A549 (cell line): ENCODE measurements around the gene ARHGAP11A. TPM values are rescaled to one million over a fixed set of nuclear protein-coding genes. Genes with fewer than 3 reads are reported as not detected.

ENCODE experiments used
- ATAC-seq, 2 experiments: fragments of 200-7000 bp in 1 of 2; fragments of >200 bp in 1 of 2; cut with Nextera tagmentation in 1 of 2; cut with Tn5 transposase in 1 of 2; 3 replicates each; pipeline versions ENCODE4 v1.8.0 to v1.9.1; 2018 to 2020; ENCODE audit warnings: mild to moderate bottlenecking in 1 of 2, moderate library complexity in 1 of 2
- CTCF ChIA-PET: fragments of 300-600 bp; sonication (Branson Sonifier 250); formaldehyde crosslinking; extraction: SDS; loops from one replicate; lab custom pipeline; 2021; ENCODE audit warnings: antibody characterized with exemption, inconsistent platforms; lab: Yijun Ruan, JAX
- POLR2A ChIA-PET: fragments of 350-600 bp; formaldehyde crosslinking; extraction: SDS; loops from one replicate; lab custom pipeline; 2021; ENCODE audit warnings: antibody characterized with exemption, inconsistent platforms; lab: Yijun Ruan, JAX
- DNase-seq, 2 experiments: peaks; one replicate each; pipeline versions ENCODE4 v3.0.0 to v3.0.0-alpha.2; 2011 to 2016; ENCODE audit warnings: low read depth in 1 of 2, low spot score in 1 of 2
- FAIRE-seq: peaks from 2 replicates; lab custom pipeline; 2011; peaks lifted over from hg19 to GRCh38; lab: Jason Lieb, UNC
- H3K27ac ChIP-seq, 2 experiments: fragments of >200 bp; sonication (Bioruptor Twin); formaldehyde crosslinking; 3 replicates each; pipeline ENCODE4 v1.5.1; 2016 to 2017
- H3K4me1 ChIP-seq: fragments of >200 bp; sonication (Bioruptor Twin); formaldehyde crosslinking; 3 replicates; pipeline ENCODE4 v1.6.1; 2016
- H3K4me2 ChIP-seq: fragments of >200 bp; sonication (Bioruptor Twin); formaldehyde crosslinking; 3 replicates; pipeline ENCODE4 v1.6.1; 2016
- H3K4me3 ChIP-seq: fragments of >200 bp; sonication (Bioruptor Twin); formaldehyde crosslinking; 3 replicates; pipeline ENCODE4 v1.5.1; 2016
- H3K9me3 ChIP-seq: fragments of >200 bp; sonication (Bioruptor Twin); formaldehyde crosslinking; 3 replicates; pipeline ENCODE4 v1.6.1; 2016
- CHD2 ChIP-seq: fragments of 150-350 bp; IDR thresholded peaks from 2 replicates; pipeline ENCODE4 v1.6.1; 2014; ENCODE audit warnings: low read length; ENCODE audit not compliant: partially characterized antibody
- EHF ChIP-seq: fragments of 250-450 bp; sonication (Bioruptor Pico); IDR thresholded peaks from 2 replicates; pipeline ENCODE4 v1.5.0; 2020; ENCODE audit warnings: mild to moderate bottlenecking
- EHMT2 ChIP-seq: fragments of 200-600 bp; sonication (generic); IDR thresholded peaks from 2 replicates; pipeline ENCODE4 v1.6.1; 2016; ENCODE audit warnings: antibody characterized with exemption, low read depth, mild to moderate bottlenecking, moderate library complexity
- EP300 ChIP-seq, 2 experiments: fragments of >200 bp; sonication (Bioruptor Twin); formaldehyde crosslinking; IDR thresholded peaks; 2 replicates in 1 of 2; 3 replicates in 1 of 2; pipeline ENCODE4 v1.6.1; 2016 to 2017
- FOSL2 ChIP-seq, 2 experiments: fragments of 450-650 bp in 1 of 2; fragments of >200 bp in 1 of 2; sonication (Bioruptor Twin) in 1 of 2; formaldehyde crosslinking; IDR thresholded peaks; 2 replicates each; pipeline versions ENCODE4 v1.5.0 to v1.6.1; 2016 to 2020; ENCODE audit warnings: mild to moderate bottlenecking in 1 of 2, moderate library complexity in 1 of 2
- HDAC2 ChIP-seq: fragments of 200-600 bp; sonication (generic); IDR thresholded peaks from 2 replicates; pipeline ENCODE4 v1.6.1; 2016
- HEYL ChIP-seq: fragments of 250-450 bp; sonication (Bioruptor Pico); IDR thresholded peaks from 2 replicates; pipeline ENCODE4 v1.8.0; 2021; ENCODE audit warnings: mild to moderate bottlenecking, moderate library complexity
- HOXB13 ChIP-seq: fragments of 250-450 bp; sonication (Bioruptor Pico); IDR thresholded peaks from 2 replicates; pipeline ENCODE4 v1.5.0; 2020; ENCODE audit warnings: low read depth, mild to moderate bottlenecking, moderate library complexity
- MAFK ChIP-seq: fragments of 450-650 bp; IDR thresholded peaks from 2 replicates; pipeline ENCODE4 v1.6.1; 2014; ENCODE audit not compliant: partially characterized antibody
- NR3C1 ChIP-seq: fragments of >200 bp; sonication (Bioruptor Twin); formaldehyde crosslinking; IDR thresholded peaks from 3 replicates; pipeline ENCODE4 v1.6.1; 2017
- RAD21 ChIP-seq, 2 experiments: fragments of >200 bp in 1 of 2; sonication (Bioruptor Twin) in 1 of 2; formaldehyde crosslinking in 1 of 2; IDR thresholded peaks in 1 of 2; conservative IDR thresholded peaks in 1 of 2; 2 replicates in 1 of 2; 3 replicates in 1 of 2; pipeline ENCODE4 v1.6.1; 2012 to 2018; ENCODE audit warnings: inconsistent platforms in 1 of 2
- RNF2 ChIP-seq: fragments of 200-600 bp; sonication (generic); IDR thresholded peaks from 2 replicates; pipeline ENCODE4 v1.6.1; 2016; ENCODE audit warnings: low read depth, mild to moderate bottlenecking, antibody characterized with exemption, moderate library complexity, borderline replicate concordance
- SMC3 ChIP-seq: fragments of >200 bp; sonication (Bioruptor Twin); formaldehyde crosslinking; IDR thresholded peaks from 3 replicates; pipeline ENCODE4 v1.6.1; 2018; ENCODE audit warnings: inconsistent platforms
- ZNF302 ChIP-seq: fragments of 250-450 bp; sonication (Bioruptor Pico); IDR thresholded peaks from 2 replicates; pipeline ENCODE4 v1.9.0; 2021; ENCODE audit warnings: inconsistent platforms, mild to moderate bottlenecking, moderate library complexity
- WGBS: methylation state at CpG from one replicate; pipeline ENCODE4 v1.1.6; 2017; ENCODE audit errors: missing lambda C conversion rate; 5-methylcytosine and 5-hydroxymethylcytosine counted together
- polyA plus RNA-seq, 4 experiments: library from polyadenylated mRNA; depleted of rRNA in 3 of 4; stranded (reverse); fragments of >200 nt; fragmentation: RNase III in 1 of 4; extraction: RNeasy Plus Mini Kit Qiagen cat#74134 plus additional on column Dnase treatment in 1 of 4; gene quantifications; 2 replicates in 3 of 4; 3 replicates in 1 of 4; pipeline ENCODE4 v1.2.3, GENCODE V29; 2011 to 2017
- TF ChIP-seq, protein P1 (sequence below): fragments of 450-650 bp; IDR thresholded peaks from 2 replicates; pipeline ENCODE4 v1.6.1; 2014; ENCODE audit warnings: antibody characterized with exemption
- TF ChIP-seq, protein P2 (sequence below): fragments of >200 bp; sonication (Bioruptor Twin); formaldehyde crosslinking; IDR thresholded peaks from 2 replicates; pipeline ENCODE4 v1.6.1; 2016
- TF ChIP-seq, protein P3 (sequence below): fragments of 250-450 bp; sonication (Bioruptor Pico); IDR thresholded peaks from 2 replicates; pipeline ENCODE4 v1.5.0; 2020; ENCODE audit warnings: low read depth, mild to moderate bottlenecking, moderate library complexity
- TF ChIP-seq, protein P4 (sequence below): fragments of >200 bp; sonication (Bioruptor Twin); formaldehyde crosslinking; IDR thresholded peaks from 3 replicates; pipeline ENCODE4 v1.5.1; 2016

Gene ARHGAP11A
- polyA plus RNA-seq, 2 of the 4 experiments (the other 2 are of a cell fraction) = 39.3 to 121 TPM

DNA sequence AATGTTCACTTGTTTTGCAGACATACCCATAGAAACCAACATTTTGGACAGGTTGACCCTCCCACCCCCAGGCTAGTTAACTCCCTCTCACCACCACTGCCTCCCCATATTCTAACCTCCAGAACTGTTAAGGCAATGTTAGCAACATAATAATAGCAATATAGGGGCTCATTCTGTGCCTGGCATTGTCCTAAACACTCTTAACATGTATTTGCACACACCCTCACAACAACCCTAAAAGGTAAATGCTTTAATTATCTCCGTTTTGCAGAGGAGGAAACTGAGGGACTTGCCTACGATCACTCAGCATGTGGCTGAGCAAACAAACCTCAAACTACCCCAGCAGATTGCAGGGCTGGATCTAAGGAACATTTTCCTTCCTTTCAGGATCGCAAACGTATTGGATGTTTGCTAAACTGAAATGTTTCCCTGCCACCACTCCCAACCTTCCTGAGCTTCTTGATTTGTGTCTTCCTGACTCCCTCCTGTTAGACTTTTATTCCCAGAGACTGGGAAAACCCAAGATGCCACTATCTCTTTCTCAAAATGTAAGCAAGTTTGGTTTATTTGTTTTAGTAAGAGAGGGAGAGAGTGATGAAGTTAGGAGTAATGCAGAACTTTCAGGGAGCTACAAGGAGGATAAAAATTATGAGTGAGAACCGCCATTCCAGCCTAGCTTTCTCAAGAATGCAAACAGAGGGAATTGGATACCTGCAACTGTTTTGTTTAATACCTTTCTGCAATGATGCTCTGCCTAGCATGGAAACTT lies 27.5 kb downstream of the ARHGAP11A start:
- Histone ChIP-seq H3K27ac (no peak overlapping the region), H3K4me3 (no peak overlapping the region), H3K4me1 (peaks cover 7% of the 10 kb centered on the region; the same call in 1 of the 3 replicates), H3K9me3 (no peaks in the 10 kb centered on the region), H3K4me2 (peak overlapping the region; percentile 21; the same call in 2 of the 3 replicates)
- no peak for TF ChIP-seq MAFK
- FAIRE-seq = peak; percentile 36
- ATAC-seq = peak; percentile 25 to 44; a peak in 4 of 6 replicates
- DNase-seq = no peak
- 53% methylated on average over 5 of the region's 5 CpGs for WGBS
- ChIA-PET POLR2A (no interaction called here), CTCF (interaction anchor here (1.0 to 3.9 kb wide), 7 partner anchors 7 to 492 kb away, joined by 3 to 22 read pairs (median 4); no protein-coding TSS in a partner anchor)

DNA sequence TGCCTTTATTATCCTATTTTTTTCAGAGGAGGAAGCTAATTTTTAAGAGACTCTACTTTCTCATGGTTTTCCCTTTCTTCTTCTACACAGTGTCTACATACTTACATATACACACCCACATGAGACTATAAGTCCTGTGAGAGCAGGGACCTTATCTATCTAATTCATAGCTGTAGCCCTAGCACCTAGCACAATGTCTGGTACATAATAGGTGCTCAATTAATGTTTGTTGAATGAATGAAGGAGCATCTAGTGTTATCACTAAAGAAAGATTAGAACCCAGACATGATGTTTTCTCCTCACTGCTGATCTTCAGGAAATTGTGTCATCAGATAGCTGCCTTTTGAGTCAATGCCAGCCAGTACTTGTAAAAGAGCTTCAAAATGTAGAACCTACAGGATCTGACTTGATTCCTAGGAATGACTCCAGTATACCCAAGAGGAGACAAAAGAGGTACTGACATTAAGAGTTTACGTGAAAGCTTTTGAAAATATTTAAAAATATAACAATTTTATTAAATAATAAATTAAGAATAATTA lies 28.7 kb downstream of the ARHGAP11A start:
- H3K4me1 ChIP-seq = peaks cover 7% of the 10 kb centered on the region; the same call in 1 of the 3 replicates
- FAIRE-seq (peak; percentile 84), DNase-seq (no peak), ATAC-seq (no peak)
- 93% methylated on average over 1 of the region's 1 CpG for WGBS
- H3K4me2 ChIP-seq = no peak overlapping the region
- ChIA-PET CTCF (interaction anchor here (1.0 to 3.9 kb wide), 8 partner anchors 8 to 489 kb away, joined by 3 to 22 read pairs (median 4); no protein-coding TSS in a partner anchor), POLR2A (no interaction called here)
- no peak for TF ChIP-seq FOSL2 (IDR thresholded peaks at IDR 0.05)
- TF ChIP-seq FOSL2 (CRISPR knock-in tag; IDR thresholded peaks at IDR 0.05) = no peak
- H3K27ac ChIP-seq = no peak overlapping the region
- no peaks in the 10 kb centered on the region for H3K9me3 ChIP-seq
- no peak overlapping the region for H3K4me3 ChIP-seq

DNA sequence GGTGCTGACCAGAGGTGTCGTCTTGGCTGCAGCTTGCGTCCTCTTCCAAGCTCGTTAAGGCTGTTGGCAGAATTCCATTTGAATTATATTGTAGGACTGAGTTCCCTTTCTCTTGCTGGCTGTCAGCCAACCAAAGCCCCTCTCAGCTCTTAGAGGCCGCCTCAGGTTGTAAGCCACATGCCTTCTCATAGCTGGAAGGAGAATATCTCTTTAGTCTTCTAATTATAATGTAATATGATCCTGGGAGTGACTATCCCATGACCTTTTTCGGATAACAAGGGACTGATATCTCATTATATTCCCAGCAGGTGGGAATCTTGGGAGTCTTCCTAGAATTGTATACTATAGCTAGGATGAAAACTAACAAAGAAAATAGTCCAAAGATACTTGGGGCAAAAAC lies 31.0 kb downstream of the ARHGAP11A start:
- WGBS = 69% methylated on average over 5 of the region's 5 CpGs
- no peak overlapping the region for H3K27ac ChIP-seq
- CTCF ChIA-PET = interaction anchor here (1.0 to 3.9 kb wide), 8 partner anchors 13 to 350 kb away, joined by 3 to 22 read pairs (median 4); no protein-coding TSS in a partner anchor
- POLR2A ChIA-PET = no interaction called here
- no peak for FAIRE-seq
- H3K9me3 ChIP-seq = no peaks in the 10 kb centered on the region
- no peak for ATAC-seq
- no peak for DNase-seq
- H3K4me3 ChIP-seq = no peak overlapping the region
- H3K4me2 ChIP-seq = no peak overlapping the region
- H3K4me1 ChIP-seq = peaks cover 7% of the 10 kb centered on the region; the same call in 1 of the 3 replicates
- TF ChIP-seq RAD21 (conservative IDR thresholded peaks at IDR 0.05 in 1 of 2, IDR thresholded peaks at IDR 0.05 in 1 of 2) = no peak
- no peak for TF ChIP-seq RNF2
- TF ChIP-seq ZNF302 = no peak
- TF ChIP-seq, protein P1, sequence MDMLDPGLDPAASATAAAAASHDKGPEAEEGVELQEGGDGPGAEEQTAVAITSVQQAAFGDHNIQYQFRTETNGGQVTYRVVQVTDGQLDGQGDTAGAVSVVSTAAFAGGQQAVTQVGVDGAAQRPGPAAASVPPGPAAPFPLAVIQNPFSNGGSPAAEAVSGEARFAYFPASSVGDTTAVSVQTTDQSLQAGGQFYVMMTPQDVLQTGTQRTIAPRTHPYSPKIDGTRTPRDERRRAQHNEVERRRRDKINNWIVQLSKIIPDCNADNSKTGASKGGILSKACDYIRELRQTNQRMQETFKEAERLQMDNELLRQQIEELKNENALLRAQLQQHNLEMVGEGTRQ = no peak
- no peak for TF ChIP-seq EHMT2
- TF ChIP-seq, protein P2, sequence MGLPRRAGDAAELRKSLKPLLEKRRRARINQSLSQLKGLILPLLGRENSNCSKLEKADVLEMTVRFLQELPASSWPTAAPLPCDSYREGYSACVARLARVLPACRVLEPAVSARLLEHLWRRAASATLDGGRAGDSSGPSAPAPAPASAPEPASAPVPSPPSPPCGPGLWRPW = no peak

DNA sequence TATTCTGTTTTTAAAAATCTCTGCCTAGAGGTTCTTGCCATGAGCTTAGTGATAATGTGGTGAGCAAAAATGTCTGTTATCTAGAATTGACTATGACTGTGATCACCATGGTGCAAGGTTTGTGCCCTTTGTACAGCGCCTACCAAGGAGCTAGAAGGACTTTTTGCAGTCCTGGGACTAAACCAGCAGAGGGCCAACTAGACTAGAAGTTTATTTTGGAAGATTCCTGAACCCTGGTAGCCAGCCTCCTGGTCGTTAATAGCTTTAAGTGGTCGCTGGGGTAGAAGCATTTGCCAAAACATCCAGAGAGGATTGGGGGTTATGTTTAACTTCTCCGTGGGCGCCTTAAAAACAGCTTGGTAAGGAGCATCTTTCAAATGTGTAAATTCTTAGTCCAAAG lies 34.0 kb downstream of the ARHGAP11A start:
- POLR2A ChIA-PET = no interaction called here
- FAIRE-seq = peak; percentile 43
- DNase-seq = peak; percentile 47 to 63

More for the DNA sequence above, 34.0 kb downstream of the ARHGAP11A start:
- no peak for TF ChIP-seq HOXB13 (CRISPR knock-in tag)
- TF ChIP-seq SMC3 = peak; percentile 51
- TF ChIP-seq HDAC2 = no peak
- TF ChIP-seq, protein P3, sequence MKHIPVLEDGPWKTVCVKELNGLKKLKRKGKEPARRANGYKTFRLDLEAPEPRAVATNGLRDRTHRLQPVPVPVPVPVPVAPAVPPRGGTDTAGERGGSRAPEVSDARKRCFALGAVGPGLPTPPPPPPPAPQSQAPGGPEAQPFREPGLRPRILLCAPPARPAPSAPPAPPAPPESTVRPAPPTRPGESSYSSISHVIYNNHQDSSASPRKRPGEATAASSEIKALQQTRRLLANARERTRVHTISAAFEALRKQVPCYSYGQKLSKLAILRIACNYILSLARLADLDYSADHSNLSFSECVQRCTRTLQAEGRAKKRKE (CRISPR knock-in tag) = no peak
- no peak for TF ChIP-seq EP300 (IDR thresholded peaks at IDR 0.05)
- peak; percentile 54 to 63 for TF ChIP-seq RAD21 (conservative IDR thresholded peaks at IDR 0.05 in 1 of 2, IDR thresholded peaks at IDR 0.05 in 1 of 2)
- TF ChIP-seq EHF (CRISPR knock-in tag) = no peak
- TF ChIP-seq, protein P4, sequence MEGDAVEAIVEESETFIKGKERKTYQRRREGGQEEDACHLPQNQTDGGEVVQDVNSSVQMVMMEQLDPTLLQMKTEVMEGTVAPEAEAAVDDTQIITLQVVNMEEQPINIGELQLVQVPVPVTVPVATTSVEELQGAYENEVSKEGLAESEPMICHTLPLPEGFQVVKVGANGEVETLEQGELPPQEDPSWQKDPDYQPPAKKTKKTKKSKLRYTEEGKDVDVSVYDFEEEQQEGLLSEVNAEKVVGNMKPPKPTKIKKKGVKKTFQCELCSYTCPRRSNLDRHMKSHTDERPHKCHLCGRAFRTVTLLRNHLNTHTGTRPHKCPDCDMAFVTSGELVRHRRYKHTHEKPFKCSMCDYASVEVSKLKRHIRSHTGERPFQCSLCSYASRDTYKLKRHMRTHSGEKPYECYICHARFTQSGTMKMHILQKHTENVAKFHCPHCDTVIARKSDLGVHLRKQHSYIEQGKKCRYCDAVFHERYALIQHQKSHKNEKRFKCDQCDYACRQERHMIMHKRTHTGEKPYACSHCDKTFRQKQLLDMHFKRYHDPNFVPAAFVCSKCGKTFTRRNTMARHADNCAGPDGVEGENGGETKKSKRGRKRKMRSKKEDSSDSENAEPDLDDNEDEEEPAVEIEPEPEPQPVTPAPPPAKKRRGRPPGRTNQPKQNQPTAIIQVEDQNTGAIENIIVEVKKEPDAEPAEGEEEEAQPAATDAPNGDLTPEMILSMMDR = peak; percentile 55
- no peak for TF ChIP-seq HEYL (CRISPR knock-in tag)
- TF ChIP-seq CHD2 = no peak
- no peak for TF ChIP-seq RNF2
- TF ChIP-seq NR3C1 = no peak
- TF ChIP-seq, protein P1 = no peak
- CTCF ChIA-PET = interaction anchor here (0.7 to 5.4 kb wide), 35 partner anchors 8 to 552 kb away, joined by 3 to 160 read pairs (median 4); partner anchors contain the start of gene SCG5
- peak; percentile 61 to 81; a peak in 5 of 6 replicates for ATAC-seq
- Histone ChIP-seq H3K9me3 (no peaks in the 10 kb centered on the region), H3K4me1 (peaks cover 7% of the 10 kb centered on the region; the same call in 1 of the 3 replicates), H3K4me2 (no peak overlapping the region), H3K27ac (no peak overlapping the region), H3K4me3 (no peak overlapping the region)
- WGBS = 61% methylated on average over 5 of the region's 5 CpGs
